COR-L47 (cell line): Measurements from ENCODE around the gene AQP6.

Source experiments
- DNase-seq: peaks from one replicate; lab custom pipeline; 2025; lab: John Stamatoyannopoulos, UW

The AQP6 gene

DNA sequence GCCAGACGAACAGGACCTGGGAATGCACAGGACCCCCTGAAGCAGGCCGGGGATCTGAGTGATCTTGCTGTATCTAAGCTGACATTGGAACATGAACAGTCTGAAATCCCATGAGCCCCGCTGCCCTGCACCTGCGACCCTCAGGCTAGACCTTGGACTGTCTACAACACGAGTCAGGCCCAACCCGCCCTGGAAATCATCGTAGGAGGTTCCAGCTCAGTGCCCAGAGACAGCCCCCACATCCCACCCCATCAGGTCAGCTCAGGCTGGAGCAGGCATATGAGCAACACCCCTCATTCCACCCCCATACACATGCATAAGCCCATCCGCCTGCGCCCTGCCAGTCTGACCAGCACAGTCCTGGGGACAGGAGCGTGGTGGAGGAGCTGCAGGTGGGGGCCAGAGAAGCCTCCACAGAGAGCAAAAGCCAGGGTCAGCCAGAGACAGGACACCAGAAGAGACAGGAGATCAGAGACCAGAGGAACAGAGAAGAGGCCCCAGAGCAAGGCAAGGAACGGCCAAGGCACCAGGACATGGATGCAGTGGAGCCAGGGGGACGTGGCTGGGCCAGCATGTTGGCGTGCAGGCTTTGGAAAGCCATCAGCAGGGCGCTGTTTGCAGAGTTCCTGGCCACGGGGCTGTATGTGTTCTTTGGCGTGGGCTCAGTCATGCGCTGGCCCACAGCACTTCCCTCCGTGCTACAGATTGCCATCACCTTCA, at the start of gene AQP6:
TSS of gene AQP6 (plus strand) at position 307 of the 720 bp plus-strand sequence. CDS start at position 534, 227 bp downstream.
- no peak for DNase-seq

DNA sequence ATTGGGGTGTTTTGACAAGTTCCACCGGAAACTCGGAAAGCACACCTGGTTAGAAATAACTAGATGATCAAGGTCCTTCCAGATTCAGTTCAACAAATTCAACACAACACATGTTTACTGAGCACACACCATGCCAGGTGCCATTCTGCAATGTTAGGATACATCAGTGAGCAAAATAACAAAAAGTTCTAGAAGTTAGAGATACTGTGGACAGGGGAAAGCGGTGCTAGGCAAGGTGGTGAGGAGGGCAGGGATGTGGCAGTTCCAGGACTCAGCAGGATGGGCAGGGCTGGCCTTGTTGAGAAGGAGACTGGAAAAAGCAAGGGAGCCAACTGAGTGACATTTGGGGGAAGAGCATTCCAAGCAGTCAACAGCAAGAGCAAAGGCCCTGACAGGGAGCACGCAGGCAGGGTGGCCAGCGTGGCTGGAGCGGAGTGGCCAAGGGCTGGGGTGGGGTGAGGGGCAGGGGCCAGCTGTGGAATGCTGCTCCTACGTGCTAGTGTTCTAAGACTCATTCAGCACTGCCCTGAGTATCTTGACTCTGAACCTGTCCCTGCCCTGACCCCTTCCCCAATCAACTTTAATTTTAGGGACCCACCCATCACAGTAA, 49.6 kb upstream of the AQP6 start:
- no peak for DNase-seq

DNA sequence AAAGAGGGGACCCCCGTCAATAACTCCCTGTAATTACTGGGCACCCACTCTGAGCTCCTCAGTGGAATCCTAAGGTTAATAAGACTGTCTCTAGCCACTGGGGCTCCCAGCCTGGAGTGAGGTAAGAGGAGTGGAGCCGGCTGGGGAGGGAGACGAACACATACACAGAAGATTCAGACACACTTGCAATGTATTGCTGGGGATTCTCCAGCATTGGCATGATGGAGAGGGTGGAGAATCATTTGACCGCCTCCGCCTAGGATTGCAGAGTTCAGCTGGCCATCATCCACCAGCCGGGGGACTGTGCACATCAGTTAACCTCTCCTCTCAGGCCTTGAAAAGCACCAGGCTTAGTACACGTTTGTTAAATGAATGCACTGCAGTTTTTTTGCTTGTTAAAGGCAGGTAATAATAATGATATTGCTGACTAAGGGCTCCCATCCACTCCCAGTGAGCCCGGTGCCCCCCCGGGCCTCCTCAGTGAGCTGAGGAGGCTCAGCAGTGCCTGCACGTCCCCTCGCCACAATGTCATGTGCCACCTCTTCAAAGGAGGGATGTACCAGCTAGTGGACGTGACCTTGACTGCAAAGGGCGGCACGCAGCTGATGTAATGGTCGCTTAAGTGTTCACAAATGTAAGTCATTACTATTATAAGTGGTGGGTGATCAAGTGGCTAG, 48.7 kb upstream of the AQP6 start:
- no peak for DNase-seq

DNA sequence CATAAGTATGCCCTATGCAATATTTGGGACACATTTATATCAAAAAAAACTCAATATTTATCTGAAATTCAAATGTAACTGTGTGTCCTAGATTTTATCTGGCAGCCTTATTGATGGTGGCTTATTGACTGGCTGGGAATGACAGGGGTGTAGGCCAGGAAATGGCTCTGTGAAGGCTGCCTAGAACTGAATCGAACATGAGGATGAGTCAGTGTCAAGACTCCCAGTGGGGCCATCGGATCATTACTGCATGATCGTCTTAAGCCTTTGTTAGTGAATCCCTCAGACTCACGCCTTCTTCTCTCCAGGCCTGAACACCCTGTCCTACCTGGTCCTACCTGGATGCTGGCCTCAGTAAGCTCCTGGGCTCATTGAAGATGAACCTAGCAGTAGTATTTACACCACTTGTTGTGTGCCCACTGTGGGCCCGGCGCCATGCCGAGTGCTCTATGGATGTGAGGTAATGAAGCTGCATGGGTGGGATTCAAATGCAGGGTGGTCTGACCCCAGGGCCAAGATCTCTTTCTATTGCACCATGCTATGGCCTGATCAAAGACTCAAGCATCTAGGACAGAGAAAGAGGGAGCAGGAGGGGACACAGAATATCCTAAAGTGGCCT, 48.0 kb upstream of the AQP6 start:
- no peak for DNase-seq

DNA sequence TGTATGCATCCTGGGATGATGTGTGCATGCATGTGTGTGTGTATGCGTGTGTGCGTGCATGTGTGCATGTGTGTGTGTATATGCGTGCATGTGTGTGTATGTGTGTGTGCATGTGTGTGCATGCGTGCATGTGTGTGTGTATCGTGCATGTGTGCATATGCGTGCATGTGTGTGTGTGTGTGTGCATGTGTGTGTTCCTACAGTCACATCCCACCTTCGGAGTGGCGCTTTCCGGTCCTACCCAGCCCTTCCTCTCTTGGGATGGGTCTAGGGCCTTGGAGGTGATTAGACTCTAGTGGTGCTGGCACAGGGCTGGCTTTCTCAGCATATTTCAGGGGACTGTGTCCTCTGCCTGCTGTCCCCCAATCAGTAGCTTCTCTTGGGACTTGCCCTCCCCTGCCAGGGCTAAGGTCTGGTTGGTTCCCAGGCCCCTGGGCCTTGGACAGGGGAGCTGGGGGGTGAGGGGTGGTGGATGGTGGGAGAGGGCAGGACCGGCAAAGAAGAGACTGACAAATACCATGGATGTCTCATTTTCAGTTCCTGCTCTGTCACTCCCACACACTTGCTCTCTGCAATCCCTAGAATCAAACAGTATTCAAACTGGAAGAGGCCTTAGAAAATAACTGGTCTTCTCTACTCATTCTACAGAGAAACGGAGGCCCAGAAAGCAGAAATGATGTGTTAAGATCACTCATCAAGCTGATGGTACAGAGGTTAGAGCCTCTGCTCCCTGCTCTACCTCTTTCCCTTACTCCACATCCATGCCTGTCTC, 47.1 kb upstream of the AQP6 start:
- no peak for DNase-seq

DNA sequence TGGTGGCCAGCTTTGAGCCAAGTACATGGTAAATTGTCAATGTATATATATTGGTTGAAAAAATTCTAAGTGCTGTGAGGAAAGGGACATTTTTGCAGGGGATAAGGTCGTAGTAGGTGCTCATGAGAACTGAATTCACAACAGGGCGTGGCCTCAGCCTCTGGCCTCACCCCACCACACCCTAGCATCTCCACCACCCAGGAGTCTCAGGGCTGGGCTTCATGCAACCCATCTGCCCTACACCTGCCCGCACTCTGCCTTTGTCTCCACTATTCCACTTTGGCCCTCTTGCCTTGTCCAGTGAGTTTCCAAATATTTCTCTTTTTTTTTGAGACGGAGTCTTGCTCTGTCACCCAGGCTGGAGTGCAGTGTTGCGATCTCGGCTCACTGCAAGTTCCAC, 44.3 kb upstream of the AQP6 start:
- no peak for DNase-seq

GRCh38 chr12:49929581-49929980, 43.2 kb upstream of the AQP6 start:
- DNase-seq: no peak

- no peak for DNase-seq
Observed at GRCh38 chr12:49930515-49931288, 42.0 kb upstream of the AQP6 start.

DNA sequence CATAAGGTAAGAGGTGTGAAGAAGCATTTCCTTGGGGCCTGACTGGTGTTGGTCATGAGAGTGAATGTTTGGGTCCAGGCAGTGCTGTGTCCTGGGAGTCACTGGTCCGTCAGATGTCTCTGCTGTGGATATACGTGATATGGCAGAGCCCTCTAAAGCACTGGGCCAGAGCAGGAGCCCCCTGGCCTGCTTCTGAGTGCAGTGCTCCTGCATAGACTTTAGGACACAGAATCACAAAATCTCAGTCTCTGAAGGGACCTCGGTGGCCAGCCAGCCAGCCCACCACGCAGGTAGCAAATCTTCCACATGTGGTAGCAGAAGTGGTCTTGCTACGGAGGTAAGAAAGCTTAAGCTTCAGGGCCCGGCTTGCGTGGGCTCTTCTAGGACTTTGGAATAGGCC, 40.7 kb upstream of the AQP6 start:
- DNase-seq: no peak

GRCh38 chr12:49932533-49933130, 40.1 kb upstream of the AQP6 start:
- no peak for DNase-seq

DNA sequence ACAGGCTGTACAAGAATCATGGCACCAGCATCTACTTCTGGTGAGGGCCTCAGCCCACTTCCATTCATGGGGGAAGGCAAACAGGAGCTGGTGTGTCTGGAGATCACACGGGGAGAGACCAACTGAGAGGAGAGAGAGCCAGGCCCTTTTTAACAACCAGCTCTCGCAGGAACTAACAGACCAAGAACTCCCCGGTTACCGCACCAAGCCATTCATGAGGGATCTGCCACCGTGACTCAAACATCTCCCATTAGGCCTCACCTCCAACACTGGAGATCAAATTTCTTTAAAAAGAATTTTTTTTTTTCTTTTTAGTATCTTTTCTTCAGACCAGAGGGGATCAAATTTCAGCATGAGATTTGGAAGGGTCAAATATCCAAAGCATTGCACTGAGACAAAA, 39.0 kb upstream of the AQP6 start:
- no peak for DNase-seq

DNA sequence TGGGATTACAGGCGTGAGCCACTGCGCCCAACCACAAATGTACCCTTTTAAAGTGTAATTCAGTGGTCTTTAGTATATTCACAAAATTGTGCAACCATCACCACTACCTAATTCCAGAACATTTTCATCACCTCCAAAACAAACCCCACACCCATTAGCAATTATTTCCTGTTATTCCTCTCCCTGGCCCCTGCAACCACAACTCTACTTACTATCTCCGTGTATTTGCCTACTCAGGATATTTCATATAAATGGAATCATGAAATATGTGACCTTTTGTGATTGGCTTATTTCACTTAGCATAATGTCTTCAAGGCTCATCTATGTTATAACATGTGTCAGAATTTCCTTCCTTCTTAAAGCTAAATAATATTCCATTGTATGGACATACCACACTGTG, 38.2 kb upstream of the AQP6 start:
- DNase-seq: no peak

DNA sequence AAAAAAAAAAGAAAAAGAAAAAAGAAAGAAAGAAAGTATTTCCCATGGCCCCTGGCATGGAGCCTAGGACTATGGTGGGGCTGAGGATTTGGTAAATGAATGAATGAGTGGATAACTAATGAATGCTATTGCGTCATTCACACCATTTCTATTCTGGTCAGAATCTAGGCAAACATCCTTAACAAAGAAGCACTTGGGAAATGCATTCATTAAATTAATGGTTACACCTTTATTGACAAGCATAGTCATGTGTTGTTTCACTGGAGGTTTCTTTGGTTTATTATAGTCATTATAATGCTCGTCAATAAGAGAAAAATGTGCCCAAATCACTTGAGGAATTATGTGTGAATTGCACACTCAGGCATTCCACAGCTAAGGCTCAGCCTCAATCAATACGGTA, 35.8 kb upstream of the AQP6 start:
- DNase-seq: no peak

GRCh38 chr12:49937639-49938300, 35.0 kb upstream of the AQP6 start:
- no peak for DNase-seq

DNA sequence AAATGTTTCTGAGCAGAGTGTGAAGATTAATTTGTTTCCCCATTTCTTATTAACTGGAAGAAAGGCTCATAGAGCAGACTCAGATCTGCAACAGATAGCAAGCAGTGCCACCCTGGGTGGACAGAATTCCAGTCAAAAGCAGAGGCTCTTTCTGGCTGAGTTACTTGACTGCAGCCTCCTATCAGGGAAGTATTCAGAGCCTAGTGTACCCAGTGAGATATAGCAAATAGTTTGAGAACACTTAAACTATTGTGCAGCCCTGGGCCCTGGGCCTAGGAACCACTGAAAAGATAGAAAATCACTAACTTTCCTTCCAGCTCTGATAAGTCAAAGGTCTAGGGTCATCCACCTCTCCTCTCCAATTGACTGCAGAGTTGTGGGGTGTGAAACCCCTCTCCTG, 33.4 kb upstream of the AQP6 start:
- DNase-seq: no peak

GRCh38 chr12:49939707-49940106, 33.0 kb upstream of the AQP6 start:
- no peak for DNase-seq

DNA sequence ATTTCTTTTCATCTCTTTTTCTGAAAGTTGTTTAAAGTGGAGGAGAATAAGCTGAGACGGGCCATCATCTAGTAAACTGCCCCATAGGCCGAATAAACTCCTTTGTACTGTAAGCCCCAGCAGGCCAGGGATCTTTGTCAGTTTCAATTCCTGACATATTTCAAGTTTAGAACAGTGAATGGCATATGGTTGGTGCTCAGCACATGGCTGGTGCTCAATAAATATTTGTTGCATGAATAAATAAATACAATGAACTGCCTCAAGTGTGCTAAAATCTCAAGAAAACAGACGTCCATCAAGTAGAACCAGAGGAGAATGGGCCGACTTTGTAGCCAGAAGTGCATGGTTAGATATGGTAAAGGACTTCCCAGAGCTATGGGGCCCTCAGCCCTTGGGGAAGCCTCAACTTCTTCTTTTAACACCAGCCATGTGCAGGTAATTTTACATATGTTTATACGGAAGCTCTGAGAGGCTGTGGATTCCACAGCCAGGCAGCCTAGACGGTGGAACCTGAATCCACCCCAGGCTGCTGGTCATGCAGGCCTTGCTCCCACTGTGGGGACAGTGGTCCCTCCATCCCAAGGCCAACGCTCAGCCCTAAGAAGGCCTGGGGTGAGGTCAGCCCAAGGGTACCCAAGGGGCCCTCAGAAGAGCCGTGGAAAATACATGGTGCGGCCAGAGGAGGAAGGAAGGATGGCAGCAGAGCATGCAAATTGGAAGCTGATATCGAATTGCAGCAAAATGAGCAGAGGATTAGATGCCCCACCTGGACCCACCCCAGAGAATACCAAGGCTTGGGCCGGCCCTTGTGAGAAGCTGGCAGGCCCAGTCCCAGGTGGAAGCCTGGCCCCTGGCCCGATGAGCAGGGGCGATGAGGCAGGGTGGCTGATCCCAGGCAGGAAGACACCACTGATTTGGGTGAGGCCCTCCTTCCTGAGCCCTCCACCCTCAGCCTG, 30.9 kb upstream of the AQP6 start:
- no peak for DNase-seq

DNA sequence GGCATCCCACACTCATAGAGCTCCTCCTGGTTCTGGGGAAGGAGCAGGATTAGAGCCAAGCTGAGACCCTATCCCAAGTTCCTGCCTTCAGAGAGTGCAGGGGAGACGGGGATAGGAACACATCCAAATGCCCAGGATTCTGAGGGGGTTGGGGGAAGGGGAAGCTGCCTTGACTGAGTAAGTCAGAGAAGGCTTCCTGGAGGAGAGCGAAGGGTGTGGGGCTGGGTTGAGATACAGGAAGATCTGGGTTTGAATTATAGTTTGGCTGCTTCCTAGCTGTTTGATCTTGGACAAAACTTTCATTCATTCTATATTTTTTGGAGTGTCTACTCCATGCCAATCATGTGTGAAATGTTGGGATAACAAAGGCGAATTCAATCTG, 30.2 kb upstream of the AQP6 start:
- DNase-seq: no peak

- no peak for DNase-seq
Observed at GRCh38 chr12:49942921-49943624, 29.7 kb upstream of the AQP6 start.
